Activated naive CD8-positive, alpha-beta T cell treated with anti-CD3 and anti-CD28 coated beads, Interleukin-2, amount 50 U/mL, for 16 hours (primary cell): ENCODE measurements around the gene ZNF212.

ENCODE experiments used
- DNase-seq: peaks from one replicate; pipeline ENCODE4 v3.0.0-alpha.2; 2020; ENCODE audit warnings: low read depth, low spot score

The ZNF212 gene

GRCh38 chr7:149239345-149240143 is at the start of gene ZNF212:
Gene ZNF212, plus strand, starts transcription at chr7:149239651. Its CDS starts 128 bp downstream, at chr7:149239779.
- peak; percentile 73 for DNase-seq

- DNase-seq: no peak
These were observed 47.6 kb upstream of the ZNF212 start for GRCh38 chr7:149191851-149192250.

- DNase-seq: no peak
These were observed 44.7 kb upstream of the ZNF212 start for GRCh38 chr7:149194799-149195179.

- DNase-seq: peak; percentile 37
These were observed 44.0 kb upstream of the ZNF212 start, which contains the start of gene ZNF282 for GRCh38 chr7:149195180-149196150. Gene ZNF282, plus strand, starts transcription at chr7:149195546. Its CDS starts 44 bp downstream, at chr7:149195590.

GRCh38 chr7:149196151-149196704 is 43.2 kb upstream of the ZNF212 start:
- no peak for DNase-seq

- DNase-seq: no peak
These were observed 42.7 kb upstream of the ZNF212 start for GRCh38 chr7:149196705-149197171.

- no peak for DNase-seq
These were observed 41.8 kb upstream of the ZNF212 start for GRCh38 chr7:149197675-149198074.

GRCh38 chr7:149198161-149198816 is 41.2 kb upstream of the ZNF212 start:
- DNase-seq: no peak

GRCh38 chr7:149199234-149199995 is 40.0 kb upstream of the ZNF212 start:
- no peak for DNase-seq

- no peak for DNase-seq
These were observed 36.6 kb upstream of the ZNF212 start for GRCh38 chr7:149202831-149203231.

- DNase-seq: no peak
These were observed 33.6 kb upstream of the ZNF212 start for GRCh38 chr7:149205690-149206381.

- no peak for DNase-seq
These were observed 32.0 kb upstream of the ZNF212 start for GRCh38 chr7:149207324-149208035.

- DNase-seq: peak; percentile 29
These were observed 29.8 kb upstream of the ZNF212 start for GRCh38 chr7:149209518-149210269.

GRCh38 chr7:149210551-149210950 is 28.9 kb upstream of the ZNF212 start:
- no peak for DNase-seq

GRCh38 chr7:149214020-149214720 is 25.3 kb upstream of the ZNF212 start:
- DNase-seq: no peak

- no peak for DNase-seq
These were observed 23.0 kb upstream of the ZNF212 start for GRCh38 chr7:149216402-149216801.

GRCh38 chr7:149217570-149217969 is 21.9 kb upstream of the ZNF212 start:
- DNase-seq: no peak
